ENCODE results near the gene ATP10D.
"Not testable (repeated sequence)": the region's sequence is repeated elsewhere in the genome, so short reads cannot be mapped to it uniquely, and the experiment has no call there.

Gene ATP10D

GRCh38 chr4:47490550-47490949, 5.5 kb downstream of the ATP10D start:
- no peak for DNase-seq

GRCh38 chr4:47493238-47494123, 8.4 kb downstream of the ATP10D start:
- DNase-seq: no peak

- no peak for DNase-seq
Measured at GRCh38 chr4:47494124-47494430, 9.0 kb downstream of the ATP10D start.

GRCh38 chr4:47498899-47499298, 13.8 kb downstream of the ATP10D start:
- no peak for DNase-seq

GRCh38 chr4:47499700-47500099, 14.6 kb downstream of the ATP10D start:
- no peak for DNase-seq

GRCh38 chr4:47500776-47501175, 15.7 kb downstream of the ATP10D start:
- DNase-seq: no peak

- no peak for DNase-seq
Measured at GRCh38 chr4:47505147-47505546, 20.1 kb downstream of the ATP10D start.

- DNase-seq: no peak
Measured at GRCh38 chr4:47505666-47506065, 20.6 kb downstream of the ATP10D start.

- DNase-seq: no peak
Measured at GRCh38 chr4:47510506-47511143, 25.6 kb downstream of the ATP10D start.

- DNase-seq: no peak
Measured at GRCh38 chr4:47513461-47513860, 28.4 kb downstream of the ATP10D start.

- no peak for DNase-seq
Measured at GRCh38 chr4:47519239-47519883, 34.3 kb downstream of the ATP10D start.

- no peak for DNase-seq
Measured at GRCh38 chr4:47525154-47525819, 40.2 kb downstream of the ATP10D start.

GRCh38 chr4:47526281-47526680, 41.2 kb downstream of the ATP10D start:
- DNase-seq: no peak

- not testable (repeated sequence) for DNase-seq
Measured at GRCh38 chr4:47528646-47529045, 43.6 kb downstream of the ATP10D start.

- DNase-seq: no peak
Measured at GRCh38 chr4:47530801-47531200, 45.7 kb downstream of the ATP10D start.

GRCh38 chr4:47531241-47531953, 46.3 kb downstream of the ATP10D start:
- DNase-seq: no peak

GRCh38 chr4:47531954-47532321, 46.9 kb downstream of the ATP10D start:
- no peak for DNase-seq

- no peak for DNase-seq
Measured at GRCh38 chr4:47532658-47533057, 47.6 kb downstream of the ATP10D start.

- DNase-seq: no peak
Measured at GRCh38 chr4:47533689-47534347, 48.7 kb downstream of the ATP10D start.

- no peak for DNase-seq
Measured at GRCh38 chr4:47534772-47535171, 49.7 kb downstream of the ATP10D start.

GRCh38 chr4:47535567-47536147, 50.6 kb downstream of the ATP10D start:
- no peak for DNase-seq

- DNase-seq: no peak
Measured at GRCh38 chr4:47536966-47537365, 51.9 kb downstream of the ATP10D start.

Data from T1000 (cell line).